SU-DHL-6 (cell line): ENCODE measurements around the gene ADGRB3.

Experiments
- EZH2phosphoT487 ChIP-seq: fragments of 200-600 bp; sonication (generic), shearing (Covaris generic); conservative IDR thresholded peaks from 2 replicates; pipeline ENCODE4 v1.6.1; 2018; ENCODE audit warnings: mild to moderate bottlenecking, antibody characterized with exemption, low read length, moderate library complexity, mixed read lengths
- TF ChIP-seq, protein P1 (sequence below): fragments of 200-600 bp; sonication (generic); IDR thresholded peaks from one replicate; pipeline ENCODE4 v1.5.1; 2017; ENCODE audit warnings: antibody characterized with exemption, mild to moderate bottlenecking, low read length, moderate library complexity; ENCODE audit not compliant: insufficient read depth, poor library complexity, severe bottlenecking

DNA sequence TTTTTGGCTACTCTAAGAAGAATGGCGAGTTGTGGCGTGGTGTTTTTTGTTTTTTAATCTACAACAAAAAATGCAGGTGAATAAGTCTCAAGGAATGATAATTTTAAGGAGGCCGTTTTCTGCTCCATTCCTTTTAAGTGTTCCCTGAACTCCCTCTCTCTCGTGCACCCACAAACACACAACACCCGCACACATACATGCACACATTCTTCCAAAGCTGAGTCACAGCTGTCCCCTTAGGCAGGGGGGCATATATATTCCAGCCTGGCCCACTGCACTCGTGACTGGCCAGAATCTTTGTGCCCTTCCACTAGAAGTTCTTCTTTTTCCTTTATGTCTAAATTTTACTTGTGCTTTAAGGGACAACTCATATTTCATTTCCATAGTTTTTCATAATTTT is 756.0 kb downstream of the ADGRB3 start:
- TF ChIP-seq, protein P1, sequence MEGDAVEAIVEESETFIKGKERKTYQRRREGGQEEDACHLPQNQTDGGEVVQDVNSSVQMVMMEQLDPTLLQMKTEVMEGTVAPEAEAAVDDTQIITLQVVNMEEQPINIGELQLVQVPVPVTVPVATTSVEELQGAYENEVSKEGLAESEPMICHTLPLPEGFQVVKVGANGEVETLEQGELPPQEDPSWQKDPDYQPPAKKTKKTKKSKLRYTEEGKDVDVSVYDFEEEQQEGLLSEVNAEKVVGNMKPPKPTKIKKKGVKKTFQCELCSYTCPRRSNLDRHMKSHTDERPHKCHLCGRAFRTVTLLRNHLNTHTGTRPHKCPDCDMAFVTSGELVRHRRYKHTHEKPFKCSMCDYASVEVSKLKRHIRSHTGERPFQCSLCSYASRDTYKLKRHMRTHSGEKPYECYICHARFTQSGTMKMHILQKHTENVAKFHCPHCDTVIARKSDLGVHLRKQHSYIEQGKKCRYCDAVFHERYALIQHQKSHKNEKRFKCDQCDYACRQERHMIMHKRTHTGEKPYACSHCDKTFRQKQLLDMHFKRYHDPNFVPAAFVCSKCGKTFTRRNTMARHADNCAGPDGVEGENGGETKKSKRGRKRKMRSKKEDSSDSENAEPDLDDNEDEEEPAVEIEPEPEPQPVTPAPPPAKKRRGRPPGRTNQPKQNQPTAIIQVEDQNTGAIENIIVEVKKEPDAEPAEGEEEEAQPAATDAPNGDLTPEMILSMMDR, result no peak
- TF ChIP-seq EZH2phosphoT487, result no peak
